ENCODE measurements around the gene HMX1.

The HMX1 gene

DNA sequence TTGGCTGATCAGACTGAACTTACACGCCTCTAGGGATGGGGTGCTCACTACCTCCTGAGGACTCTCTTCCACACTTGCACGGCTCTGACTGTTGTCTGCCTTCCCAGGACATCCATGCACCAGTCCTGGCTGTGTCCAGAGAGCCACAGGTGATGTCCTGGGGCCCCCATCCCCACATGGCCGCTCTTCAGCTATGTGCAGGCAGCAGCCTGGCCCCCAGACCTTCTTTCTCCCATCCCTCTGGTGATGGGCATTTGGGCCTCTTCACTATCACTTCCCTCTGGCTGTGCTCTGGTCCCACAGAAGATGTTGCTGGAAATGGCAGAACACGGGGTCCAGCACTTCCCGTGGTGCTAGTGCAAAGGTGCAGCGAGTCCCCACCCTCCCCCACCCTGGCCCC, 40.9 kb upstream of the HMX1 start:
- H3K27ac ChIP-seq, result no peak overlapping the region
- TF ChIP-seq, protein P1, sequence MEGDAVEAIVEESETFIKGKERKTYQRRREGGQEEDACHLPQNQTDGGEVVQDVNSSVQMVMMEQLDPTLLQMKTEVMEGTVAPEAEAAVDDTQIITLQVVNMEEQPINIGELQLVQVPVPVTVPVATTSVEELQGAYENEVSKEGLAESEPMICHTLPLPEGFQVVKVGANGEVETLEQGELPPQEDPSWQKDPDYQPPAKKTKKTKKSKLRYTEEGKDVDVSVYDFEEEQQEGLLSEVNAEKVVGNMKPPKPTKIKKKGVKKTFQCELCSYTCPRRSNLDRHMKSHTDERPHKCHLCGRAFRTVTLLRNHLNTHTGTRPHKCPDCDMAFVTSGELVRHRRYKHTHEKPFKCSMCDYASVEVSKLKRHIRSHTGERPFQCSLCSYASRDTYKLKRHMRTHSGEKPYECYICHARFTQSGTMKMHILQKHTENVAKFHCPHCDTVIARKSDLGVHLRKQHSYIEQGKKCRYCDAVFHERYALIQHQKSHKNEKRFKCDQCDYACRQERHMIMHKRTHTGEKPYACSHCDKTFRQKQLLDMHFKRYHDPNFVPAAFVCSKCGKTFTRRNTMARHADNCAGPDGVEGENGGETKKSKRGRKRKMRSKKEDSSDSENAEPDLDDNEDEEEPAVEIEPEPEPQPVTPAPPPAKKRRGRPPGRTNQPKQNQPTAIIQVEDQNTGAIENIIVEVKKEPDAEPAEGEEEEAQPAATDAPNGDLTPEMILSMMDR (conservative IDR thresholded peaks at IDR 0.05), result no peak

DNA sequence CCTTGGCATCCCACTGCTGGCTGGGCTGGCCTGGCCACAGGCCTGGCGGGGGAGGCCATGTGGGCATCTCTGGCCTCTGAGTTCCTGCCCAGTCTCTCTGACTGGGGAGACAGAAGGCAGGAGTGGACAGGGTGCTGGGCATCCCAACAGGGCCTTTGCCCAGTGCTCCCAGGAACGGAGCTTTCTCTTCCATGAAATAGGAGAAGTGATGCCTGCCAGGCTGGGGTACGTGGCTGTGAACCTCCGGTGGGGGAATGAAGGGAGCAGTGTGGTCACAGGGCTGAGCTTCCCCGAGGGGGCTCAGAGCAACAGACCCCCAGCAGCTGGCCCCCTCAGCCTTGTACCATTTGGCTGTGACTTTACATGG, 40.4 kb upstream of the HMX1 start:
- TF ChIP-seq, protein P1 (conservative IDR thresholded peaks at IDR 0.05), result no peak
- H3K27ac ChIP-seq, result no peak overlapping the region

DNA sequence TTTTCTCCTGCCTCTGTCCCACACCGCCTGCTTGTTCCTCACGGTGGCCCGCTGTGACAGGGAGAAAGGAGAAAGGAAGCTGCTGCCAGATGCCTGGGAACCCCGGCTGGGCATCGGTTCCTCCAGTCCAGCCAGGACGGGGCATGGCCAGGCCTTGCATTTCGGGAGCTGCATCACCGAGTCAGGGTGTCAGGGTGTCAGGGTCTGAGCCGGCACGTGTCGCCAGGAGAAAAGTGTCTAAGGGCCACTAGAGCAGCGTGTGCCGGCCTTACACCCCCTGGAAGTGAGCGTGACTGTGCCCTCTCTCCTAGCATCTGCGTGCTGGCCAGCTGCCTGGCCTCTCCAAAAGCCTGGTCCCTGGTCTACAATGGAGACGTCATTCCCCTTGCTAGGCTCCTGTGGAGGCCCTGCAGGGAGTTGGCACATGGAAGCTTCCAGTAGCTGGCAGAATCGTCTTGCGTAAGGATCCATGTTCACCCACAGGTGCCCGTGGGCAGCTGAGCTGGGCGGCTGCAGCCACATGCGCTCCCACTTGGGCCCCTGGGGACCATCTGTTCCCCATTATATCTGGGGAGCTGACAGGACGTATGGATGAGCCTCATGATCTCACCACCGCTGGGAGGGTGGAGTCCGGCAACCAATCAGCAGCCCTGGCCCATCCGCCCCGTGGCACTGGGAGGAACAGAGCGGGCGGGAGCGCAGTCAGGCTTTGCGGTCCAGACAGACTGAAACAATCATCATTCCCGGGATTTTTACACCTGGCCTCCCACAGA, 39.9 kb upstream of the HMX1 start:
- TF ChIP-seq, protein P1 (conservative IDR thresholded peaks at IDR 0.05), result no peak
- no peak overlapping the region for H3K27ac ChIP-seq

DNA sequence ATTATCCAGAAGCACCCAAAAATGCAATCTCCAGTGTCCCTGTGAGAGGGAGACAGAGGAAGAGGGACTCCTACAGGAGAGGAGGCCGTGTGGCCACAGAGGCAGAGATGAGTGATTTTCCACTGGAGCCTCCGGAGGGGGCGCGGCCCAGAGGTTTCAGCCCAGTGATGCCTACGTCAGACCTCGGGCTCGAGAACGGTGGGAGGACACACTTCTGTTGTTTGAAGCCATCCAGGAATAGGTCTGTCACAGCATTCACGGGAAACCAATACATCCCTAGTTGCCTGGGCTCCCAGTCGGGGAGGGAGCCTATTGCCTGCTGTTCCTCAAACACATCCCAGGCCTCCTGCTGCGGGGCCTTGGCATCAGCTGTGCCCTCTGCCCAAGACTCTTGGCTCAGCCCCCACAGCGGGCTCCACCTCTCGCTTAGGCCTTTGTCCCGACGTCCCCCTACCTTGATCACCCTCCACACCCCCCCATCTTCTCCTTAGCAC, 39.2 kb upstream of the HMX1 start:
- TF ChIP-seq, protein P1 (conservative IDR thresholded peaks at IDR 0.05), result no peak

GRCh38 chr4:8910100-8910821, 38.6 kb upstream of the HMX1 start:
- TF ChIP-seq, protein P1 (conservative IDR thresholded peaks at IDR 0.05), result no peak
- no peak overlapping the region for H3K27ac ChIP-seq

More for the DNA sequence above, 39.2 kb upstream of the HMX1 start:
- H3K27ac ChIP-seq, result no peak overlapping the region

- no peak overlapping the region for H3K27ac ChIP-seq
- TF ChIP-seq, protein P1 (conservative IDR thresholded peaks at IDR 0.05), result no peak
Measured at GRCh38 chr4:8909548-8909947, 37.9 kb upstream of the HMX1 start.

- H3K27ac ChIP-seq, result no peak overlapping the region
- TF ChIP-seq, protein P1 (conservative IDR thresholded peaks at IDR 0.05), result no peak
Measured at GRCh38 chr4:8908206-8908893, 36.7 kb upstream of the HMX1 start.

Measured in VCaP (cell line).